GM06990 (cell line): ENCODE measurements around the gene HIVEP3.

Experiments used
- DNase-seq: peaks from one replicate; pipeline ENCODE4 v3.0.0-alpha.2; 2011; ENCODE audit not compliant: insufficient read length; ENCODE audit errors: extremely low read depth
- H3K27me3 ChIP-seq: replicated peaks from 2 replicates; pipeline ENCODE4 v1.6.0; 2011; ENCODE audit warnings: low read length; ENCODE audit not compliant: control insufficient read depth, insufficient read depth
- H3K36me3 ChIP-seq: 2 replicates; pipeline ENCODE4 v1.5.1; 2011; ENCODE audit warnings: low read length; ENCODE audit not compliant: control insufficient read depth, insufficient read depth
- H3K4me3 ChIP-seq: replicated peaks from 2 replicates; pipeline ENCODE4 v1.5.1; 2011; ENCODE audit warnings: low read depth, mild to moderate bottlenecking, control low read depth, low read length
- TF ChIP-seq, protein P1 (sequence below): IDR thresholded peaks from 2 replicates; pipeline ENCODE4 v1.5.1; 2011; ENCODE audit warnings: low read length, control low read depth, mild to moderate bottlenecking, inconsistent platforms; ENCODE audit not compliant: insufficient read depth, poor library complexity, severe bottlenecking

The HIVEP3 gene

DNA sequence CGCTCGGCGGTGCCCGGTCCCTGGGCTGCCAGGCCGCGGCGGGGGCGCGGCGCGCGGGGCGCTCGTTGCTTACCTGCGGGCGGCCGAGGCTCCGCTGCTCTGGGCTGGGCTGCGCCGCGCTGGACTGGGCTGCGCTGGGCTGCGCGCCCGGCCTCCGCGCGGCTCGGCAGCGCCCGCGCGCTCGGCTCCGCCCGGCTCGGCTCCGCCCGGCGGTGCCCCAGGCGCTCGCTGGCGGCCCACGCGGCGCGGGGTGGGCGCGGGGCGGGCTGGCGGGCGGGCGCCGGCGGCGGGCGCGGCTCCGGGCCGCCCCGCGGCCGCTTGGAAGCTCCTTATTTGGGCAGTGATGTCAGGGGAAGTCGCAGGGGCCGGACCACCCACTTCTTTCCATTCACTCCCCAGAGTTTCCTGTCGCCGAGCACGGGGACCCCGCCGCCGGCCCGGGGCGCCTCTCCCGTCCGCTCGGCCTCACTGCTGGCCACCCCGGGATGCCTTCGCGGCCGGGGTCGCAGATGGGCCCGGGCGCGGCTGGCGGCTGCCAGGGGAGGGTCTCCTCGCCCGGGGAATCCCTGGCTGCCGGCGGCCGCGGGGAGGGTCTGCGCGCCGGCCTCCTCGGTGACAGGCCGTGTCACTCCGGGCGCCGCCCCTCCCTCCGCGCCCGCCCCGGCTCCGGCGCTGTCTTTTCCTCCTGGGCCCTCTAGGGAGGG, 256.5 kb downstream of the HIVEP3 start:
- no peaks in the 10 kb centered on the region; the same call in 1 of the 2 replicates for H3K36me3 ChIP-seq
- H3K4me3 ChIP-seq, result peak overlapping the region; percentile 77
- peak; percentile 78 for DNase-seq
- TF ChIP-seq, protein P1, sequence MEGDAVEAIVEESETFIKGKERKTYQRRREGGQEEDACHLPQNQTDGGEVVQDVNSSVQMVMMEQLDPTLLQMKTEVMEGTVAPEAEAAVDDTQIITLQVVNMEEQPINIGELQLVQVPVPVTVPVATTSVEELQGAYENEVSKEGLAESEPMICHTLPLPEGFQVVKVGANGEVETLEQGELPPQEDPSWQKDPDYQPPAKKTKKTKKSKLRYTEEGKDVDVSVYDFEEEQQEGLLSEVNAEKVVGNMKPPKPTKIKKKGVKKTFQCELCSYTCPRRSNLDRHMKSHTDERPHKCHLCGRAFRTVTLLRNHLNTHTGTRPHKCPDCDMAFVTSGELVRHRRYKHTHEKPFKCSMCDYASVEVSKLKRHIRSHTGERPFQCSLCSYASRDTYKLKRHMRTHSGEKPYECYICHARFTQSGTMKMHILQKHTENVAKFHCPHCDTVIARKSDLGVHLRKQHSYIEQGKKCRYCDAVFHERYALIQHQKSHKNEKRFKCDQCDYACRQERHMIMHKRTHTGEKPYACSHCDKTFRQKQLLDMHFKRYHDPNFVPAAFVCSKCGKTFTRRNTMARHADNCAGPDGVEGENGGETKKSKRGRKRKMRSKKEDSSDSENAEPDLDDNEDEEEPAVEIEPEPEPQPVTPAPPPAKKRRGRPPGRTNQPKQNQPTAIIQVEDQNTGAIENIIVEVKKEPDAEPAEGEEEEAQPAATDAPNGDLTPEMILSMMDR, result no peak
- no peaks in the 10 kb centered on the region for H3K27me3 ChIP-seq

- Histone ChIP-seq H3K36me3 (no peaks in the 10 kb centered on the region; the same call in 1 of the 2 replicates), H3K4me3 (peak overlapping the region; percentile 77), H3K27me3 (no peaks in the 10 kb centered on the region)
- TF ChIP-seq, protein P1, result no peak
- peak; percentile 47 for DNase-seq
Observed at GRCh38 chr1:41661428-41662060, 257.2 kb downstream of the HIVEP3 start.

DNA sequence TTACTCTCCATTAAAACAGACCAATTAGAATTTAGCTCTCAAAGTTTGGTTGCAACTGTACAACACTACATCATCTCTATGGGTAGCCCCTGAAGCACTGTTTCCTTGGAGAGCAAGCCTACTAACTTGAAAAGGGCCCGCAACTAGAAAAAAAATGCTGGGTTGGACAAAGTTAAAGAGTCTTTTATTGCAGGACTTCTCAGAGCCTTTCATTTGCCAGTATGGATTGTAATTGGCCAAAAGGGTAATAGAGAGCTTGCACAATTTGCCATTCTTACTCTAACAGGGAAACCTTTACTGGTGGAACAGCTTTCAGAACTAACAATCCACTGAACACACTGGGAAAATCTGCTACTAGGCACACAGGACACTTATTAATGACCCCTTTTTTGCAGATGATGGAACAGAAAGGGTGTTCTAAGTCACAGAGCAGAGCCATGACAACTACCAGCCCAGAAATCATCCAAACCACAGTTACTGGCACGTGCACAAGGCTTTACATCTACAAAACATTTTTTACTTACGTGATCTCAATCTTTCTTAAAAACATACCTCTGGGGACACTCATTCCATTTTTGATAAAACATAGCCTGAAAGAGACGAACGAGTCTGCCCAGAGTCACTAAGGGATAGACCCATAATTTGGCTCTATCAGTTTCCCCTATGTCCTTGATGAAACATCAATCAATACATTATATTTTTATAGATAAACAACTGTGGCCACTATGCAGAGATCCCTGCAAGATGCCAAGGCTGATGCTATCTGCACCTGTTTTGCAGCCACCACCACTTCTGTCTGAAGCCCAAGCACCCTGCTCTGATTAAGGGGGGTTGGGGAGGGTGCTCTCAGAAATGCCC, 257.9 kb downstream of the HIVEP3 start:
- no peaks in the 10 kb centered on the region; the same call in 1 of the 2 replicates for H3K36me3 ChIP-seq
- no peak for DNase-seq
- TF ChIP-seq, protein P1, result no peak
- H3K27me3 ChIP-seq, result no peaks in the 10 kb centered on the region
- peak overlapping the region; percentile 77 for H3K4me3 ChIP-seq

GRCh38 chr1:41659903-41660302, 258.8 kb downstream of the HIVEP3 start:
- H3K27me3 ChIP-seq, result no peaks in the 10 kb centered on the region
- TF ChIP-seq, protein P1, result no peak
- no peak for DNase-seq
- H3K36me3 ChIP-seq, result no peaks in the 10 kb centered on the region; the same call in 1 of the 2 replicates
- H3K4me3 ChIP-seq, result no peak overlapping the region

- Histone ChIP-seq H3K27me3 (no peaks in the 10 kb centered on the region), H3K36me3 (no peaks in the 10 kb centered on the region; the same call in 1 of the 2 replicates), H3K4me3 (no peak overlapping the region)
- no peak for DNase-seq
- TF ChIP-seq, protein P1, result no peak
Observed at GRCh38 chr1:41659159-41659495, 259.6 kb downstream of the HIVEP3 start.
